Measurements from ENCODE around the gene KRT3. TPM values are rescaled to one million over a fixed set of nuclear protein-coding genes. Genes with fewer than 3 reads are reported as not detected.

Gene KRT3
- total RNA-seq, 2 experiments from 2014 or later, result not detected

DNA sequence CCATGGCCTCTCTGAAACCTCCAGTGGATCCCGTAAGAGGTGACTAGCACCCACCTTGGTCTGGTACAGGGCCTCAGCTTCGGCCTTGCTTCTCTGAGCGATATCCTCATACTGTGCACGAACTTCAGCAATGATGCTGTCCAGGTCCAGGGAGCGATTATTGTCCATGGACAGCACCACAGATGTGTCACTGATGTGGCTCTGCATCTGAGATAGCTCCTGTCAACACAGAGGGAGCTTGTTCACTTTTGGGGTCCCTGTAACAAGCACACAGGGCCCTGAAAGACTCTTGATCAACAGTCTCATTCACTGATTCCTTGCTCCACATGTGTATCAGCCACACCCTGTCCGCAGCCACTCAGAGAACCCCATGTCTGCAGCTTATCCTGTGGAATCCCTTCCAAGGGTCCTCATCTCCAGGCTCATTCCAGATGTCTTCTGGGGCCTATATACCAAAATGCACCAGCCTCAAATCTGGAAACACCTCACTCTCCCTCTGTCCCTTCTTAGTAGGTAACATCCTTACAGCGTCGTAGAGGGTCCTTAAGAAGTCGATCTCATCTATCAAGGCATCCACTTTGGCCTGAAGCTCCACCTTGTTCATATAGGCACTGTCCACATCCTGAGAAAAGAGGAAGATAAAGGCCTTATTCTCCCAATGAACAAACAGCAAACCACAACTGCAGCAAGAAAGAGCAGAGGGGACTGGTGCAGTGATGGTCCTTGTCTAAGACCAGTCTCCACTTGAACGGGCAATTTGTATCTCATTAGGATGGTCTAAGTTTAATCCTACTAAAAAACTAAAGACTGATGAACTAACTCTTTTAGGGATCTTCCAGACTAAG is 3.5 kb downstream of the KRT3 start:
- peaks cover 14% of the 10 kb centered on the region for H3K4me1 Mint-ChIP-seq
- H3K36me3 Mint-ChIP-seq, result no peaks in the 10 kb centered on the region
- ATAC-seq (ENCODE audit: low read depth) (no peak), DNase-seq (no peak)
- no peak overlapping the region for H3K4me3 Mint-ChIP-seq
- H3K27me3 Mint-ChIP-seq, result peaks cover 30% of the 10 kb centered on the region
- POLR2A ChIA-PET, result no interaction called here
- no peaks in the 10 kb centered on the region for H3K9me3 Mint-ChIP-seq
- H3K27ac Mint-ChIP-seq, result no peak overlapping the region

GRCh38 chr12:52791271-52792184 is 4.4 kb downstream of the KRT3 start:
- no peaks in the 10 kb centered on the region for H3K36me3 Mint-ChIP-seq
- POLR2A ChIA-PET, result no interaction called here
- H3K27me3 Mint-ChIP-seq, result peaks cover 30% of the 10 kb centered on the region
- DNase-seq (no peak), ATAC-seq (ENCODE audit: low read depth) (no peak)
- no peak overlapping the region for H3K27ac Mint-ChIP-seq
- peaks cover 14% of the 10 kb centered on the region for H3K4me1 Mint-ChIP-seq
- no peak overlapping the region for H3K4me3 Mint-ChIP-seq
- no peaks in the 10 kb centered on the region for H3K9me3 Mint-ChIP-seq

GRCh38 chr12:52790427-52791270 is 5.3 kb downstream of the KRT3 start:
- peaks cover 30% of the 10 kb centered on the region for H3K27me3 Mint-ChIP-seq
- DNase-seq (no peak), ATAC-seq (ENCODE audit: low read depth) (no peak)
- H3K4me1 Mint-ChIP-seq, result peaks cover 14% of the 10 kb centered on the region
- POLR2A ChIA-PET, result no interaction called here
- no peak overlapping the region for H3K27ac Mint-ChIP-seq
- no peaks in the 10 kb centered on the region for H3K36me3 Mint-ChIP-seq
- no peaks in the 10 kb centered on the region for H3K9me3 Mint-ChIP-seq
- H3K4me3 Mint-ChIP-seq, result no peak overlapping the region

GRCh38 chr12:52789637-52790426 is 6.1 kb downstream of the KRT3 start:
- Mint-ChIP-seq H3K27ac (peak overlapping the region; percentile 10), H3K27me3 (peaks cover 33% of the 10 kb centered on the region), H3K36me3 (no peaks in the 10 kb centered on the region), H3K4me1 (peaks cover 14% of the 10 kb centered on the region), H3K4me3 (no peak overlapping the region), H3K9me3 (no peaks in the 10 kb centered on the region)
- ATAC-seq (ENCODE audit: low read depth), result no peak
- no peak for DNase-seq
- POLR2A ChIA-PET, result no interaction called here

GRCh38 chr12:52788876-52789636 is 6.9 kb downstream of the KRT3 start:
- POLR2A ChIA-PET, result no interaction called here
- Mint-ChIP-seq H3K4me3 (no peak overlapping the region), H3K27ac (peak overlapping the region; percentile 10), H3K36me3 (no peaks in the 10 kb centered on the region), H3K4me1 (peaks cover 7% of the 10 kb centered on the region), H3K9me3 (no peaks in the 10 kb centered on the region), H3K27me3 (peaks cover 33% of the 10 kb centered on the region)
- ATAC-seq (ENCODE audit: low read depth) (no peak), DNase-seq (no peak)

GRCh38 chr12:52788192-52788875 is 7.6 kb downstream of the KRT3 start:
- H3K36me3 Mint-ChIP-seq, result no peaks in the 10 kb centered on the region
- DNase-seq (no peak), ATAC-seq (ENCODE audit: low read depth) (no peak)
- H3K4me1 Mint-ChIP-seq, result peaks cover 6% of the 10 kb centered on the region
- H3K27me3 Mint-ChIP-seq, result peaks cover 36% of the 10 kb centered on the region
- H3K27ac Mint-ChIP-seq, result no peak overlapping the region
- no peak overlapping the region for H3K4me3 Mint-ChIP-seq
- POLR2A ChIA-PET, result no interaction called here
- H3K9me3 Mint-ChIP-seq, result no peaks in the 10 kb centered on the region

DNA sequence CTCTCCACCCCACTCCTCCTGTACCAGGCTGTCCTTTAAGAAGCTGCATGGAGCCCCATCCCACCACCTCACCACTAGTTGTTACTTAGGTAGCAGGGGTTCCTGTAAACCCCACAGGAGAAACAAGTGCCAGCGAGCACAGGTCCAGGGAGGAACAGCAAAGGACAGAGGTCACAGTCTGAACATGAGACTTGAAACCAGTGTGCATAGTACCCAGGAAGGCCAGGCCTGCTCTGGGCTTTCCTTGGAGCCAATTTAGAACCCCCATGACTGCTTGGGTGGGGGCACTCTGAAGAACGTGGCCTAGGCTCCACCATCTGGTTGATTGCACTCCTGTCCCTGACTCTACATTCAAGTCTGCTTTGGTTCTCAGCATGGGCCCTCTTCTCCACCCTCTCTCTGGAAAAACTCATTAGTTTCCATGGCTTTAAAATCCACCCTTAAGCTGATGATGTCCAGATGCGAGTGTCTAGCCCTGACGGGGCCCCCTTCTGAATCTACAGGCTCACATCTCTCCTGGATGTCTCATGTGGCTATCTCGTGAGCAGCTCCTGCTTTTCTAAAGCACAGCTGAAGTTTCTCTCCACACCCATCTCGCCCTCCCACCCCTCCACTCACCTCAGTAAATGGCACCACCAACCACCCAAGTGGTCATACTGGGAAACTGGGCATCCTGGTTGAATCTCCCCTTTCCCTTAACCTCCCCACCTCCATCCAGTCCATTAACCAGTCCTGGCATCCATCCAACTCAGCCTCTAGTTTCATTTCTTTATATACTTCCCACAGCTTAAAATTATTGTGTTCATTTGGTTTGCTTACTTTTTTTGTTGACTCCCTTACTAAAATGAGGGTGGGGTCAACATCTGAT is 8.4 kb downstream of the KRT3 start:
- Mint-ChIP-seq H3K27me3 (peaks cover 35% of the 10 kb centered on the region), H3K27ac (no peak overlapping the region), H3K9me3 (no peaks in the 10 kb centered on the region), H3K4me3 (no peak overlapping the region), H3K36me3 (no peaks in the 10 kb centered on the region), H3K4me1 (peaks cover 4% of the 10 kb centered on the region)
- ATAC-seq (ENCODE audit: low read depth), result no peak
- POLR2A ChIA-PET, result no interaction called here
- no peak for DNase-seq

GRCh38 chr12:52784909-52785308 is 11.0 kb downstream of the KRT3 start:
- POLR2A ChIA-PET, result no interaction called here
- H3K27me3 Mint-ChIP-seq, result peaks cover 24% of the 10 kb centered on the region
- H3K36me3 Mint-ChIP-seq, result no peaks in the 10 kb centered on the region
- no peaks in the 10 kb centered on the region for H3K9me3 Mint-ChIP-seq
- ATAC-seq (ENCODE audit: low read depth), result no peak
- H3K4me3 Mint-ChIP-seq, result no peak overlapping the region
- DNase-seq, result no peak
- H3K4me1 Mint-ChIP-seq, result no peaks in the 10 kb centered on the region
- H3K27ac Mint-ChIP-seq, result no peak overlapping the region

GRCh38 chr12:52783563-52784316 is 12.2 kb downstream of the KRT3 start:
- no peak for DNase-seq
- no peak for ATAC-seq (ENCODE audit: low read depth)
- Mint-ChIP-seq H3K4me1 (no peaks in the 10 kb centered on the region), H3K4me3 (no peak overlapping the region), H3K36me3 (no peaks in the 10 kb centered on the region), H3K27ac (no peak overlapping the region), H3K27me3 (peaks cover 17% of the 10 kb centered on the region), H3K9me3 (no peaks in the 10 kb centered on the region)
- POLR2A ChIA-PET, result no interaction called here

GRCh38 chr12:52782502-52782901 is 13.4 kb downstream of the KRT3 start:
- no peak for ATAC-seq (ENCODE audit: low read depth)
- H3K4me1 Mint-ChIP-seq, result no peaks in the 10 kb centered on the region
- no peaks in the 10 kb centered on the region for H3K36me3 Mint-ChIP-seq
- DNase-seq, result no peak
- H3K4me3 Mint-ChIP-seq, result no peak overlapping the region
- POLR2A ChIA-PET, result interaction anchor here (0.7 kb wide), 1 partner anchor 806 kb away, joined by 3 read pairs; no protein-coding TSS in a partner anchor
- H3K27ac Mint-ChIP-seq, result no peak overlapping the region
- H3K9me3 Mint-ChIP-seq, result no peaks in the 10 kb centered on the region
- H3K27me3 Mint-ChIP-seq, result peaks cover 11% of the 10 kb centered on the region
